Fibroblast of villous mesenchyme (primary cell): ENCODE results near the gene INPP5J. TPM values are rescaled to one million over a fixed set of nuclear protein-coding genes. Genes with fewer than 3 reads are reported as not detected.

Experiments
- DNase-seq: peaks from one replicate; pipeline ENCODE4 v3.0.0-alpha.2; 2010; ENCODE audit warnings: low read depth
- H3K4me3 ChIP-seq: 2 replicates; pipeline ENCODE4 v1.5.1; 2011; ENCODE audit warnings: low read depth, mild to moderate bottlenecking, low read length
- total RNA-seq: library from RNA; depleted of rRNA; stranded (reverse); fragments of >200 nt; gene quantifications from 2 replicates; pipeline ENCODE4 v1.2.3, GENCODE V29; 2012
- TF ChIP-seq, protein P1 (sequence below): IDR thresholded peaks from 2 replicates; pipeline ENCODE4 v1.5.1; 2012; ENCODE audit warnings: low read depth, mild to moderate bottlenecking, low read length; ENCODE audit not compliant: insufficient read depth

Gene INPP5J
- total RNA-seq, 1 donor = 0.43 TPM

DNA sequence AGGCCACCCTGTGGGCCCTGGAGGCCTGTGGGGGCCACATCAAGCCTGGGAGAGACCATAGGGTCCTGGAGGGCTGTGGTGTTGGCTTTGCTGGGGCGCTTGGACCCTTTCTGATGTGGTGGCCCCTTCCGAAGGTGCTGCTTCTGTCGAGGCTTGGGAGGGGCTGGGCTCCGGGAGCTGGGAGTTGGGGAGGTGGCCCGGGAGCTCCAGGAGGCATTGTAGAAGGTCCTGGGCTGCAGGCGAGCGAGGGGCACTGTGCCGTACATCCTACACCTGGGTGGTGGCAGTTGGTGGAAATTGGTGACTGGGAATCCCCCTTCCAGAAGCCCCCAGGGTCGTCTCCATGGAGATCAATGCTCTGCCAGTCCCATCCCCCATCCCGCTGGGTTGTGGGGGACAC is 15.0 kb downstream of the INPP5J start:
- DNase-seq = no peak
- TF ChIP-seq, protein P1, sequence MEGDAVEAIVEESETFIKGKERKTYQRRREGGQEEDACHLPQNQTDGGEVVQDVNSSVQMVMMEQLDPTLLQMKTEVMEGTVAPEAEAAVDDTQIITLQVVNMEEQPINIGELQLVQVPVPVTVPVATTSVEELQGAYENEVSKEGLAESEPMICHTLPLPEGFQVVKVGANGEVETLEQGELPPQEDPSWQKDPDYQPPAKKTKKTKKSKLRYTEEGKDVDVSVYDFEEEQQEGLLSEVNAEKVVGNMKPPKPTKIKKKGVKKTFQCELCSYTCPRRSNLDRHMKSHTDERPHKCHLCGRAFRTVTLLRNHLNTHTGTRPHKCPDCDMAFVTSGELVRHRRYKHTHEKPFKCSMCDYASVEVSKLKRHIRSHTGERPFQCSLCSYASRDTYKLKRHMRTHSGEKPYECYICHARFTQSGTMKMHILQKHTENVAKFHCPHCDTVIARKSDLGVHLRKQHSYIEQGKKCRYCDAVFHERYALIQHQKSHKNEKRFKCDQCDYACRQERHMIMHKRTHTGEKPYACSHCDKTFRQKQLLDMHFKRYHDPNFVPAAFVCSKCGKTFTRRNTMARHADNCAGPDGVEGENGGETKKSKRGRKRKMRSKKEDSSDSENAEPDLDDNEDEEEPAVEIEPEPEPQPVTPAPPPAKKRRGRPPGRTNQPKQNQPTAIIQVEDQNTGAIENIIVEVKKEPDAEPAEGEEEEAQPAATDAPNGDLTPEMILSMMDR = no peak
- H3K4me3 ChIP-seq = no peak overlapping the region

DNA sequence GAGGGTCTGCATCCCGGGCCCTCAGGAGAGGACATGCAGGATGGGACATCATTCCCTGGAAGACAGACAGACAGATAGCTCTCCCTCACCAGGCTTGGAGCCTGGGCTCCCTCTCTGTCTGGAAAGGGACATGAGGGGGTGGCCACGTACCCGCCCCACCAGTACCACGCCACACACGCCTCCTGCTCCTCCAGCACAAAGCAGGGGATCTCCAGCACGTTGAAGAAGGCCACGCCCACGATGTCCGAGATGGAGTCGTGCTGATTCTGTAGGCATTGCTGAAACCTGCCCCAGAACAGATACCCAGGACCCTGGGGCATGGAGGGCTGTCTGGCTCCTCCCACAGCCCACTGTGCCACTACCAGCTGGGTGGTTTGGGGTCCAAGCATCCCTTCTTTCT is 15.4 kb downstream of the INPP5J start:
- TF ChIP-seq, protein P1 = no peak
- DNase-seq = no peak

DNA sequence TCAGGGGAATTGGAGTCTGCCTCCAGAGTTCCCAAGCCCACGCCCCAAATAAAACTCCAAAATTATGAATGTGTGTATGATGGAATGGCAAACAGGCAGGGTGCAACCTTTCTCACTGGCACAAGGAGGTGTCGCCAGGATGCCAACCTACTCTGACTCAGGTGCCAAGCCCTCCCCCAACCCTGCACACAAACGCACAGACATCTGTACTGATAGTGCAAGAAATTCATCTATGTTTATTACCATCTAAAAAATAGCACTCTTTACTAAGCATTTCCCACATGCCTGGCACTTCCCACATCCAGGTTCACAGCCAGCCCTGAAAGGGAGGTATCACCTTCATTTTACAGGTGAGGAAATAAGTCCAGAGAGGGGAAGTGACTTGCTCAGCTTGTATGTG is 16.3 kb downstream of the INPP5J start:
- no peak for DNase-seq
- H3K4me3 ChIP-seq = no peak overlapping the region
- TF ChIP-seq, protein P1 = no peak

More for the DNA sequence above, 15.4 kb downstream of the INPP5J start:
- H3K4me3 ChIP-seq = no peak overlapping the region

DNA sequence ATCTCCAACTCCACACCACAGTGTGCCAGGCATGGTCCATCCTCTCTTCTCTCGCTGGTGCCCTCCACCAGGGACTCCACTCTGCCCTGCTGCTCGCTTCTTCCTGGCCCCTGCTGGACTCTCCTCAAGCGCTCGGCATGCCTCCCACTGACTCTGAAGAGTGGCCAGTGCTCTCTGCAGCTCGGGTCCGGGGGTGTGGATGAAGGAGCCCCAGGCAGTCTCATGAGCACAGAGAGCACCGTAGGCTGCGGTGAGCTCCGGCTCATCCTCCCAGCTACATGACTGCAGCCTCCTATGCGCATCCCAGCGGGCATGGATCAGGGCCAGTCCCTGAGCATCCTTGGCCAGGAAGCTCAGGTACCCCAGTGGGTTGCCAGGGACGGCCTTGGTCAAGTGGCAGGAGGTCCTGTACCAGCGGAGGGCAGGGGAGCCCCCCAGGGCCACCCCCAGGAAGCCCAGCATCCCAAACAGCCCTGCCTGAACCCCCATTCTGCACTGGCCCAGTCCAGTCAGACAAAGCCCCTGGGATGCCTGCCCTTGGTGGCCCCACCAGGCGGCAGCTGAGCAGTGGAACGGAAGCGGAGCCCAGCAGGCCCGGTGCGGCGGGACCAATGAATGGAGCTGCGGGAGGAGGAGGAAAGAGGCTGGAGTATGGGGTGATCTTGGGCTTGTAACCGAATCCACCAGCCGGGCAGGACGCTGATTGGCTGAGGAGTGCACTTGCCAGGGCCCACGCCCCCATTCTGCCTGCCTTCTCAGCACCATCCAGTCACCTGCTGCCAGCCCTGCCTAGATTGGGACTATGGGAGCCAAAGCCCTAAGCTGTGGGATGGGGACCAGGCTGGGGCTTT is 17.3 kb downstream of the INPP5J start, which contains the start of gene PLA2G3:
Gene PLA2G3 (minus strand): TSS at position 643 of the 851 bp plus-strand sequence. CDS start 154 bp downstream, at position 489.
- TF ChIP-seq, protein P1 = peak; percentile 6
- peak; percentile 47 for DNase-seq
- no peak within 1 kb of the TSS for H3K4me3 ChIP-seq

DNA sequence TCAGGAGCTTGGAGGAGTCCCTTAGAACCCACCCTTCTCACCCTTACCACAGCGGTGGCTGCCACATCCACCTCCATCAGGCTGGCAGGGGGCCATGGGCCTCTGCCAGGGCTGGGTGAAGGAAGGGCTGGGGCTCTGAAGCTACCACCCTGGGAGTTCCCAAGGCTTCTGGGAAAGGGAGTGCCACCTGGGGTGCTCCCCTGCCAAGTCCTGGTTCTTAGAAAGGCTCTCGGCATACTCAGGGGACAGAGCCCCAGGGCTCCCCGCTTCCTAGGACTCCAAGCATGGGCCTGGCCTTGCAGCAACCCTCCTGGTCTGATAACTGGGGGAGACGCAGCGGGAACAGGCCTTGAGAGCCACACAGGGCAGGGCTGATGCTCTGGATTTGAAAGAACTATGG is 18.0 kb downstream of the INPP5J start:
- TF ChIP-seq, protein P1 = no peak
- DNase-seq = no peak
- H3K4me3 ChIP-seq = no peak overlapping the region

DNA sequence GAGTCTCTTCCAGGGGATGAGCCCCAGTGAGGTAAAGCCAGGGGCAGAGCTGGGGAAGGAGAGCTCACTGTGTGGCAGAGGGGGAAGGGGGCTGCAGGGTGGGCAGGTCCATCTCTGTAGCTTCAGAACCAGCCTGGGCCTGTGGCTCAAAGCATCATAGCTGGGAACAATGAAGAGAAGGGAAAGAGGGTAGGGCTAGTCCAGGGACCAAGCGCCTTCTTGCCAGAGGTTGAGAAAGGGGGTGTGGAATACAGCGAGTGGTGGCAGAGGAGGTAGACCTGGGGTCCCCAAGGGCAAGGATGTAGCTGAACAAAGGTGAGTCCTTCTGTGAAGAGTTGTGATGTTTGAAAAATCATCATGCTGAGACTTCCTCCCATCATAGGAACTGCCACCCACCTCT is 18.8 kb downstream of the INPP5J start:
- no peak for DNase-seq
- H3K4me3 ChIP-seq = no peak overlapping the region
- TF ChIP-seq, protein P1 = no peak
